GM18858 (cell line): ENCODE data around the gene ATP6V1B1.
"Not testable (repeated sequence)": the region's sequence is repeated elsewhere in the genome, so short reads cannot be mapped to it uniquely, and the experiment has no call there.

Experiments
- ATAC-seq: cut with Tn5 transposase; IDR thresholded peaks from one replicate; pipeline ENCODE4 v1.9.1; 2021; ENCODE audit not compliant: unreplicated experiment

The ATP6V1B1 gene

GRCh38 chr2:70987386-70987785 lies 51.7 kb downstream of the ATP6V1B1 start:
- no peak for ATAC-seq

GRCh38 chr2:70988151-70988550 lies 52.5 kb downstream of the ATP6V1B1 start:
- ATAC-seq, result no peak

GRCh38 chr2:70988726-70989648 lies 53.3 kb downstream of the ATP6V1B1 start:
- ATAC-seq, result no peak

GRCh38 chr2:70990216-70990615 lies 54.5 kb downstream of the ATP6V1B1 start:
- ATAC-seq, result no peak

GRCh38 chr2:70991142-70991541 lies 55.4 kb downstream of the ATP6V1B1 start:
- ATAC-seq, result no peak

- ATAC-seq, result no peak
These were observed 56.0 kb downstream of the ATP6V1B1 start for GRCh38 chr2:70991742-70992141.

- ATAC-seq, result no peak
These were observed 57.5 kb downstream of the ATP6V1B1 start for GRCh38 chr2:70992945-70993853.

GRCh38 chr2:70994009-70994698 lies 58.5 kb downstream of the ATP6V1B1 start:
- no peak for ATAC-seq

- ATAC-seq, result peak; percentile 94
These were observed 59.2 kb downstream of the ATP6V1B1 start, which contains the start of gene TEX261 for GRCh38 chr2:70994699-70995425. Gene TEX261, minus strand, starts transcription at chr2:70994873. Its CDS starts 116 bp downstream, at chr2:70994757.

- ATAC-seq, result no peak
These were observed 59.7 kb downstream of the ATP6V1B1 start for GRCh38 chr2:70995426-70995729.

- ATAC-seq, result not testable (repeated sequence)
These were observed 63.2 kb downstream of the ATP6V1B1 start for GRCh38 chr2:70998885-70999284.

GRCh38 chr2:70999362-70999761 lies 63.7 kb downstream of the ATP6V1B1 start:
- no peak for ATAC-seq

- not testable (repeated sequence) for ATAC-seq
These were observed 64.2 kb downstream of the ATP6V1B1 start for GRCh38 chr2:70999931-71000330.

- peak; percentile 96 for ATAC-seq
These were observed 65.3 kb downstream of the ATP6V1B1 start for GRCh38 chr2:71000780-71001591.

GRCh38 chr2:71001592-71001927 lies 65.9 kb downstream of the ATP6V1B1 start:
- no peak for ATAC-seq

- ATAC-seq, result no peak
These were observed 66.4 kb downstream of the ATP6V1B1 start for GRCh38 chr2:71001981-71002570.

- no peak for ATAC-seq
These were observed 67.7 kb downstream of the ATP6V1B1 start for GRCh38 chr2:71003396-71003795.

GRCh38 chr2:71003966-71004755 lies 68.5 kb downstream of the ATP6V1B1 start:
- ATAC-seq, result no peak

GRCh38 chr2:71004857-71005256 lies 69.2 kb downstream of the ATP6V1B1 start:
- ATAC-seq, result no peak
